Upper lobe of left lung (tissue), 4 donors: Measurements from ENCODE around the gene KIAA1217.

Experiments
- POLR2A ChIP-seq, 4 donors: fragments of 450-650 bp; IDR thresholded peaks; one replicate each; pipeline ENCODE4 v1.5.1; 2016 to 2017; ENCODE audit warnings: antibody characterized with exemption in 4 of 4, mild to moderate bottlenecking in 2 of 4
- TF ChIP-seq, protein P1 (sequence below), 6 experiments: fragments of 450-650 bp in 4 of 6; fragments of 200-600 bp in 2 of 6; sonication (generic) in 2 of 6; IDR thresholded peaks; one replicate each; pipeline ENCODE4 v1.5.1; 2016 to 2019; ENCODE audit warnings: antibody characterized with exemption in 6 of 6

- TF ChIP-seq, protein P1, sequence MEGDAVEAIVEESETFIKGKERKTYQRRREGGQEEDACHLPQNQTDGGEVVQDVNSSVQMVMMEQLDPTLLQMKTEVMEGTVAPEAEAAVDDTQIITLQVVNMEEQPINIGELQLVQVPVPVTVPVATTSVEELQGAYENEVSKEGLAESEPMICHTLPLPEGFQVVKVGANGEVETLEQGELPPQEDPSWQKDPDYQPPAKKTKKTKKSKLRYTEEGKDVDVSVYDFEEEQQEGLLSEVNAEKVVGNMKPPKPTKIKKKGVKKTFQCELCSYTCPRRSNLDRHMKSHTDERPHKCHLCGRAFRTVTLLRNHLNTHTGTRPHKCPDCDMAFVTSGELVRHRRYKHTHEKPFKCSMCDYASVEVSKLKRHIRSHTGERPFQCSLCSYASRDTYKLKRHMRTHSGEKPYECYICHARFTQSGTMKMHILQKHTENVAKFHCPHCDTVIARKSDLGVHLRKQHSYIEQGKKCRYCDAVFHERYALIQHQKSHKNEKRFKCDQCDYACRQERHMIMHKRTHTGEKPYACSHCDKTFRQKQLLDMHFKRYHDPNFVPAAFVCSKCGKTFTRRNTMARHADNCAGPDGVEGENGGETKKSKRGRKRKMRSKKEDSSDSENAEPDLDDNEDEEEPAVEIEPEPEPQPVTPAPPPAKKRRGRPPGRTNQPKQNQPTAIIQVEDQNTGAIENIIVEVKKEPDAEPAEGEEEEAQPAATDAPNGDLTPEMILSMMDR (IDR thresholded peaks at IDR 0.05), result no peak
- no peak for TF ChIP-seq POLR2A (IDR thresholded peaks at IDR 0.05)
Observed at GRCh38 chr10:24197263-24197662, 11.7 kb upstream of the KIAA1217 start.
